IMR-90 (cell line): ENCODE measurements around the gene KIF6. TPM values are rescaled to one million over a fixed set of nuclear protein-coding genes. Genes with fewer than 3 reads are reported as not detected.

Source experiments
- ATAC-seq: fragments of 200-7000 bp; cut with Tn5 transposase; 2 replicates; pipeline ENCODE4 v1.9.1; 2020; ENCODE audit warnings: low read depth, mild to moderate bottlenecking, moderate library complexity
- BruUV-seq: library from RNA; stranded (reverse); fragments of 400-500 nt; replicated peaks from 2 replicates; lab custom pipeline; 2021; lab: Mats Ljungman, UMichigan
- CTCF ChIA-PET: fragments of 300-600 bp; formaldehyde crosslinking; extraction: SDS; loops from one replicate; lab custom pipeline; 2021; ENCODE audit warnings: antibody characterized with exemption; lab: Yijun Ruan, JAX
- POLR2A ChIA-PET: fragments of 300-600 bp; sonication (Branson Sonifier 250); formaldehyde crosslinking; loops from one replicate; lab custom pipeline; 2022; ENCODE audit warnings: antibody characterized with exemption; ENCODE audit not compliant: unreplicated experiment; lab: Charles Lee
- DNase-seq: peaks from one replicate; pipeline ENCODE4 v3.0.0; 2013
- H2AFZ ChIP-seq: replicated peaks from 2 replicates; pipeline ENCODE3; 2013; ENCODE audit warnings: low read length, mild to moderate bottlenecking; ENCODE audit not compliant: poor library complexity
- H2AK5ac ChIP-seq: 2 replicates; pipeline ENCODE4 v1.6.1; 2013; ENCODE audit warnings: low read depth, low read length, inconsistent platforms
- H2AK9ac ChIP-seq: replicated peaks from 2 replicates; pipeline ENCODE3; 2013; ENCODE audit warnings: mild to moderate bottlenecking, low read depth, low read length, moderate library complexity; ENCODE audit not compliant: poor library complexity
- H2BK120ac ChIP-seq: 2 replicates; pipeline ENCODE4 v1.6.1; 2013; ENCODE audit warnings: low read depth, low read length, inconsistent platforms
- H2BK15ac ChIP-seq: 3 replicates; pipeline ENCODE4 v1.6.1; 2013; ENCODE audit warnings: low read depth, low read length, inconsistent platforms
- H2BK20ac ChIP-seq: 2 replicates; pipeline ENCODE4 v1.6.1; 2013; ENCODE audit warnings: low read depth, mild to moderate bottlenecking, inconsistent platforms, low read length, moderate library complexity
- H2BK5ac ChIP-seq: 2 replicates; pipeline ENCODE4 v1.6.1; 2013; ENCODE audit warnings: mild to moderate bottlenecking, low read depth, low read length, inconsistent platforms; ENCODE audit not compliant: poor library complexity, severe bottlenecking
- H3K14ac ChIP-seq: replicated peaks from 2 replicates; pipeline ENCODE4 v1.6.1; 2013; ENCODE audit warnings: low read depth, low read length, inconsistent platforms
- H3K18ac ChIP-seq: 2 replicates; pipeline ENCODE4 v1.6.1; 2013; ENCODE audit warnings: low read depth, low read length, control low read depth
- H3K23ac ChIP-seq: 2 replicates; pipeline ENCODE4 v1.6.1; 2013; ENCODE audit warnings: low read depth, low read length, inconsistent platforms
- H3K27ac ChIP-seq: 2 replicates; pipeline ENCODE4 v1.5.1; 2013; ENCODE audit warnings: mild to moderate bottlenecking, control low read depth, low read length; ENCODE audit not compliant: insufficient read depth
- H3K27me3 ChIP-seq: 2 replicates; pipeline ENCODE4 v1.6.1; 2013; ENCODE audit warnings: low read length; ENCODE audit not compliant: control insufficient read depth, insufficient read depth
- H3K36me3 ChIP-seq: 2 replicates; pipeline ENCODE4 v1.6.1; 2013; ENCODE audit warnings: low read length, mixed read lengths; ENCODE audit not compliant: control insufficient read depth, insufficient read depth
- H3K4ac ChIP-seq: 2 replicates; pipeline ENCODE4 v1.6.1; 2013; ENCODE audit warnings: low read depth, low read length, inconsistent platforms
- H3K4me1 ChIP-seq: 2 replicates; pipeline ENCODE4 v1.6.1; 2013; ENCODE audit warnings: low read length, mixed read lengths; ENCODE audit not compliant: control insufficient read depth, insufficient read depth
- H3K4me2 ChIP-seq: 2 replicates; pipeline ENCODE4 v1.6.1; 2013; ENCODE audit warnings: low read depth, mild to moderate bottlenecking, control low read depth, low read length, moderate library complexity
- H3K4me3 ChIP-seq: 2 replicates; pipeline ENCODE4 v1.5.1; 2013; ENCODE audit warnings: low read depth, mild to moderate bottlenecking, control low read depth, low read length, moderate library complexity; ENCODE audit not compliant: insufficient read depth
- H3K56ac ChIP-seq: 2 replicates; pipeline ENCODE4 v1.6.1; 2013; ENCODE audit warnings: low read length, inconsistent platforms; ENCODE audit not compliant: insufficient read depth; ENCODE audit errors: extremely low read depth
- H3K79me1 ChIP-seq, 2 experiments: 2 replicates each; pipeline ENCODE4 v1.6.1; 2013; ENCODE audit warnings: low read length in 2 of 2, inconsistent platforms in 1 of 2, low read depth in 1 of 2
- H3K9ac ChIP-seq: 2 replicates; pipeline ENCODE4 v1.6.1; 2013; ENCODE audit warnings: low read depth, low read length, control low read depth
- H3K9me1 ChIP-seq: 2 replicates; pipeline ENCODE4 v1.6.1; 2013; ENCODE audit warnings: low read length, inconsistent platforms; ENCODE audit not compliant: insufficient read depth
- H3K9me3 ChIP-seq: 2 replicates; pipeline ENCODE4 v1.6.1; 2013; ENCODE audit warnings: low read length; ENCODE audit not compliant: control insufficient read depth, insufficient read depth
- H4K20me1 ChIP-seq: 2 replicates; pipeline ENCODE4 v1.6.1; 2013; ENCODE audit warnings: low read length, inconsistent platforms; ENCODE audit not compliant: insufficient read depth
- H4K5ac ChIP-seq: 2 replicates; pipeline ENCODE4 v1.6.1; 2013; ENCODE audit warnings: mild to moderate bottlenecking, low read depth, low read length, control low read depth
- H4K8ac ChIP-seq, 2 experiments: 2 replicates each; pipeline ENCODE4 v1.6.1; 2013; ENCODE audit warnings: low read depth in 2 of 2, low read length in 2 of 2, control low read depth in 1 of 2, inconsistent platforms in 1 of 2
- H4K91ac ChIP-seq: 2 replicates; pipeline ENCODE4 v1.6.1; 2013; ENCODE audit warnings: low read depth, low read length, inconsistent platforms; ENCODE audit not compliant: insufficient read depth
- BHLHE40 ChIP-seq: fragments of 150-350 bp; IDR thresholded peaks from 2 replicates; pipeline ENCODE4 v1.6.1; 2016; ENCODE audit warnings: mild to moderate bottlenecking, low read depth, low read length
- CEBPB ChIP-seq: IDR thresholded peaks from 2 replicates; pipeline ENCODE4 v1.6.1; 2012; ENCODE audit warnings: low read depth, low read length, improper control_type of control experiment
- CHD1 ChIP-seq: IDR thresholded peaks from 2 replicates; pipeline ENCODE4 v1.6.1; 2012; ENCODE audit warnings: low read depth, low read length, improper control_type of control experiment
- FOS ChIP-seq: fragments of 150-350 bp; IDR thresholded peaks from 2 replicates; pipeline ENCODE4 v1.6.1; 2016; ENCODE audit warnings: low read depth, low read length
- MAFK ChIP-seq: IDR thresholded peaks from 2 replicates; pipeline ENCODE4 v1.6.1; 2012; ENCODE audit warnings: low read depth, low read length, improper control_type of control experiment
- MAZ ChIP-seq: IDR thresholded peaks from 2 replicates; pipeline ENCODE4 v1.6.1; 2012; ENCODE audit warnings: low read depth, mild to moderate bottlenecking, low read length, improper control_type of control experiment, moderate library complexity, borderline replicate concordance
- MXI1 ChIP-seq: IDR thresholded peaks from 2 replicates; pipeline ENCODE4 v1.6.1; 2012; ENCODE audit warnings: low read depth, mild to moderate bottlenecking, low read length, moderate library complexity, borderline replicate concordance
- NFE2L2 ChIP-seq: fragments of 150-350 bp; IDR thresholded peaks from 2 replicates; pipeline ENCODE4 v1.6.1; 2016; ENCODE audit warnings: low read depth, mild to moderate bottlenecking, low read length
- POLR2A ChIP-seq: IDR thresholded peaks from 2 replicates; pipeline ENCODE4 v1.6.1; 2012; ENCODE audit warnings: mild to moderate bottlenecking, low read depth, low read length
- RAD21 ChIP-seq: IDR thresholded peaks from 2 replicates; pipeline ENCODE4 v1.6.1; 2012; ENCODE audit warnings: low read length, improper control_type of control experiment
- RCOR1 ChIP-seq: IDR thresholded peaks from 2 replicates; pipeline ENCODE4 v1.6.1; 2012; ENCODE audit warnings: mild to moderate bottlenecking, low read length, improper control_type of control experiment; ENCODE audit not compliant: insufficient replicate concordance
- RFX5 ChIP-seq: IDR thresholded peaks from 2 replicates; pipeline ENCODE4 v1.8.0; 2012; ENCODE audit warnings: low read depth, mild to moderate bottlenecking, low read length, moderate library complexity
- SMC3 ChIP-seq: fragments of 150-350 bp; IDR thresholded peaks from 2 replicates; pipeline ENCODE4 v1.6.1; 2016; ENCODE audit warnings: low read depth, mild to moderate bottlenecking, antibody characterized with exemption, low read length, moderate library complexity
- WGBS, 2 experiments: methylation state at CpG; one replicate each; pipeline versions ENCODE4 v1.1.5 to v1.1.7; 2013; ENCODE audit warnings: missing lambda C conversion rate in 2 of 2; ENCODE audit not compliant: insufficient read length in 1 of 2; ENCODE audit errors: extremely low coverage in 2 of 2; 5-methylcytosine and 5-hydroxymethylcytosine counted together
- dilution Hi-C: fragments of 300-500 bp; cut with HindIII; formaldehyde crosslinking; loops from one replicate; pipeline ENCODE4 v1.14.3; 2018; ENCODE audit warnings: low sequenced_read_pairs; ENCODE audit not compliant: unreplicated experiment
- in situ Hi-C: fragments of 300-500 bp; cut with MboI; formaldehyde crosslinking; loops from 3 replicates; pipeline ENCODE4 v1.14.3; 2019; ENCODE audit warnings: low sequenced_read_pairs, inconsistent platforms, mixed read lengths
- intact Hi-C: fragments of 100-400 bp; cut with micrococcal nuclease; formaldehyde crosslinking; loops from 2 replicates; pipeline ENCODE4 v1.10.0; 2022
- polyA plus RNA-seq, 3 experiments: library from polyadenylated mRNA; depleted of rRNA; stranded (reverse); fragments of >200 nt; gene quantifications; 2 replicates each; pipeline ENCODE4 v1.2.3, GENCODE V29; 2012; ENCODE audit warnings: low replicate concordance in 1 of 3
- total RNA-seq: library from RNA; depleted of rRNA; stranded (reverse); fragments of >200 nt; gene quantifications from 2 replicates; pipeline ENCODE4 v1.2.3, GENCODE V29; 2012
- TF ChIP-seq, protein P1 (sequence below): fragments of 150-350 bp; IDR thresholded peaks from 2 replicates; pipeline ENCODE4 v1.6.1; 2016; ENCODE audit warnings: low read depth, mild to moderate bottlenecking, low read length, moderate library complexity, borderline replicate concordance
- TF ChIP-seq, protein P2 (sequence below): fragments of 150-350 bp; IDR thresholded peaks from 2 replicates; pipeline ENCODE4 v1.6.1; 2017; ENCODE audit warnings: mild to moderate bottlenecking, antibody characterized with exemption, low read length, low read depth
- TF ChIP-seq, protein P3 (sequence below): conservative IDR thresholded peaks from 2 replicates; pipeline ENCODE4 v1.5.1; 2012; ENCODE audit warnings: mild to moderate bottlenecking, low read depth, low read length, improper control_type of control experiment

Gene KIF6
- total and polyA plus RNA-seq, 2 of the 4 experiments (the other 2 are of a cell fraction): under 0.01 to 0.10 TPM

DNA sequence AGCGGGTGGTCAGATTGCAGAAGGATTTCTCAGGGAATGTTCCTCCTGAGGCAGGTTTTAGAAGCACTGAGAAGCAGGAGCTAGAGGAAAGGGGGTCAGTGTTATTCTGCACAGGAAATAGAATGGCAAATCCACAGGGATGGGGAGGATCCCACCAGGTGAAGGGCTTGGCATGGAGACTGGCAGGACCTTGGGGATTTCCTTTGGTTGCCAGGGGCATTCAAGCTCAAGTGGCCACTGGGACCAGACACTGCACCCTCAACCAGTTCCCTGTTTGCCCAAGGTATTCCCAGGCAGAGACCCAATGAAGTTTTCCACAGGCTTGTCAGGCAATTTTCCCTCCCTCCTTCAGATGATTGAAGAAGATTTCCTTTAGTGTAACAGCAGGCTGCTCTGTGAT is 279.5 kb downstream of the KIF6 start:
- H2BK120ac ChIP-seq: no peak overlapping the region
- H3K4me2 ChIP-seq: no peak overlapping the region
- no peaks in the 10 kb centered on the region for H3K27me3 ChIP-seq
- ATAC-seq (no peak), DNase-seq (no peak)
- H4K8ac ChIP-seq: no peak overlapping the region
- H4K5ac ChIP-seq: no peak overlapping the region
- no peak overlapping the region for H2AK9ac ChIP-seq
- TF ChIP-seq CEBPB (no peak), FOS (no peak), RAD21 (no peak), NFE2L2 (no peak), MAZ (no peak), MXI1 (no peak), RCOR1 (no peak), SMC3 (no peak), BHLHE40 (no peak), RFX5 (no peak), MAFK (no peak), CHD1 (no peak), POLR2A (no peak)
- TF ChIP-seq, protein P1, sequence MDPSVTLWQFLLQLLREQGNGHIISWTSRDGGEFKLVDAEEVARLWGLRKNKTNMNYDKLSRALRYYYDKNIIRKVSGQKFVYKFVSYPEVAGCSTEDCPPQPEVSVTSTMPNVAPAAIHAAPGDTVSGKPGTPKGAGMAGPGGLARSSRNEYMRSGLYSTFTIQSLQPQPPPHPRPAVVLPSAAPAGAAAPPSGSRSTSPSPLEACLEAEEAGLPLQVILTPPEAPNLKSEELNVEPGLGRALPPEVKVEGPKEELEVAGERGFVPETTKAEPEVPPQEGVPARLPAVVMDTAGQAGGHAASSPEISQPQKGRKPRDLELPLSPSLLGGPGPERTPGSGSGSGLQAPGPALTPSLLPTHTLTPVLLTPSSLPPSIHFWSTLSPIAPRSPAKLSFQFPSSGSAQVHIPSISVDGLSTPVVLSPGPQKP: no peak
- TF ChIP-seq, protein P2, sequence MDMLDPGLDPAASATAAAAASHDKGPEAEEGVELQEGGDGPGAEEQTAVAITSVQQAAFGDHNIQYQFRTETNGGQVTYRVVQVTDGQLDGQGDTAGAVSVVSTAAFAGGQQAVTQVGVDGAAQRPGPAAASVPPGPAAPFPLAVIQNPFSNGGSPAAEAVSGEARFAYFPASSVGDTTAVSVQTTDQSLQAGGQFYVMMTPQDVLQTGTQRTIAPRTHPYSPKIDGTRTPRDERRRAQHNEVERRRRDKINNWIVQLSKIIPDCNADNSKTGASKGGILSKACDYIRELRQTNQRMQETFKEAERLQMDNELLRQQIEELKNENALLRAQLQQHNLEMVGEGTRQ: no peak
- TF ChIP-seq, protein P3, sequence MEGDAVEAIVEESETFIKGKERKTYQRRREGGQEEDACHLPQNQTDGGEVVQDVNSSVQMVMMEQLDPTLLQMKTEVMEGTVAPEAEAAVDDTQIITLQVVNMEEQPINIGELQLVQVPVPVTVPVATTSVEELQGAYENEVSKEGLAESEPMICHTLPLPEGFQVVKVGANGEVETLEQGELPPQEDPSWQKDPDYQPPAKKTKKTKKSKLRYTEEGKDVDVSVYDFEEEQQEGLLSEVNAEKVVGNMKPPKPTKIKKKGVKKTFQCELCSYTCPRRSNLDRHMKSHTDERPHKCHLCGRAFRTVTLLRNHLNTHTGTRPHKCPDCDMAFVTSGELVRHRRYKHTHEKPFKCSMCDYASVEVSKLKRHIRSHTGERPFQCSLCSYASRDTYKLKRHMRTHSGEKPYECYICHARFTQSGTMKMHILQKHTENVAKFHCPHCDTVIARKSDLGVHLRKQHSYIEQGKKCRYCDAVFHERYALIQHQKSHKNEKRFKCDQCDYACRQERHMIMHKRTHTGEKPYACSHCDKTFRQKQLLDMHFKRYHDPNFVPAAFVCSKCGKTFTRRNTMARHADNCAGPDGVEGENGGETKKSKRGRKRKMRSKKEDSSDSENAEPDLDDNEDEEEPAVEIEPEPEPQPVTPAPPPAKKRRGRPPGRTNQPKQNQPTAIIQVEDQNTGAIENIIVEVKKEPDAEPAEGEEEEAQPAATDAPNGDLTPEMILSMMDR: no peak
- no peak overlapping the region for H3K9ac ChIP-seq
- no peaks in the 10 kb centered on the region; the same call in 1 of the 2 replicates for H3K9me3 ChIP-seq
- H3K4me3 ChIP-seq: no peak overlapping the region
- no peak overlapping the region for H3K56ac ChIP-seq
- no peak overlapping the region for H3K14ac ChIP-seq
- WGBS, 2 experiments: no CpG with 5 or more reads among the region's 1 CpG
- H3K79me1 ChIP-seq: no peaks in the 10 kb centered on the region
- H2BK5ac ChIP-seq: no peak overlapping the region
- dilution Hi-C loops: no loop called here
- H4K20me1 ChIP-seq: no peaks in the 10 kb centered on the region
- intact Hi-C loops: no loop called here
- H3K4me1 ChIP-seq: no peaks in the 10 kb centered on the region
- ChIA-PET POLR2A (no interaction called here), CTCF (no interaction called here)
- BruUV-seq: no TSS peak
- in situ Hi-C loops: no loop called here
- no peak overlapping the region for H2AK5ac ChIP-seq
- no peak overlapping the region for H3K18ac ChIP-seq
- no peak overlapping the region for H3K27ac ChIP-seq
- H3K4ac ChIP-seq: no peak overlapping the region
- H2BK15ac ChIP-seq: no peak overlapping the region
- H4K91ac ChIP-seq: no peak overlapping the region
- H2BK20ac ChIP-seq: no peak overlapping the region
- H3K36me3 ChIP-seq: no peaks in the 10 kb centered on the region
- H3K9me1 ChIP-seq: no peaks in the 10 kb centered on the region
- no peak overlapping the region for H3K23ac ChIP-seq
- H2AFZ ChIP-seq: no peak overlapping the region
